Measurements from ENCODE around the gene STRN3. TPM values are rescaled to one million over a fixed set of nuclear protein-coding genes. Genes with fewer than 3 reads are reported as not detected.
"Not testable (repeated sequence)": the region's sequence is repeated elsewhere in the genome, so short reads cannot be mapped to it uniquely, and the experiment has no call there.

Gene STRN3, protein sequence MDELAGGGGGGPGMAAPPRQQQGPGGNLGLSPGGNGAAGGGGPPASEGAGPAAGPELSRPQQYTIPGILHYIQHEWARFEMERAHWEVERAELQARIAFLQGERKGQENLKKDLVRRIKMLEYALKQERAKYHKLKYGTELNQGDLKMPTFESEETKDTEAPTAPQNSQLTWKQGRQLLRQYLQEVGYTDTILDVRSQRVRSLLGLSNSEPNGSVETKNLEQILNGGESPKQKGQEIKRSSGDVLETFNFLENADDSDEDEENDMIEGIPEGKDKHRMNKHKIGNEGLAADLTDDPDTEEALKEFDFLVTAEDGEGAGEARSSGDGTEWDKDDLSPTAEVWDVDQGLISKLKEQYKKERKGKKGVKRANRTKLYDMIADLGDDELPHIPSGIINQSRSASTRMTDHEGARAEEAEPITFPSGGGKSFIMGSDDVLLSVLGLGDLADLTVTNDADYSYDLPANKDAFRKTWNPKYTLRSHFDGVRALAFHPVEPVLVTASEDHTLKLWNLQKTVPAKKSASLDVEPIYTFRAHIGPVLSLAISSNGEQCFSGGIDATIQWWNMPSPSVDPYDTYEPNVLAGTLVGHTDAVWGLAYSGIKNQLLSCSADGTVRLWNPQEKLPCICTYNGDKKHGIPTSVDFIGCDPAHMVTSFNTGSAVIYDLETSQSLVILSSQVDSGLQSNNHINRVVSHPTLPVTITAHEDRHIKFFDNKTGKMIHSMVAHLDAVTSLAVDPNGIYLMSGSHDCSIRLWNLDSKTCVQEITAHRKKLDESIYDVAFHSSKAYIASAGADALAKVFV
- 23.9 TPM for polyA plus RNA-seq (2013, experiment 1 of 2; ENCODE audit: insufficient read length)
- 32.3 TPM for polyA plus RNA-seq (2013, experiment 2 of 2; ENCODE audit: insufficient read length)

DNA sequence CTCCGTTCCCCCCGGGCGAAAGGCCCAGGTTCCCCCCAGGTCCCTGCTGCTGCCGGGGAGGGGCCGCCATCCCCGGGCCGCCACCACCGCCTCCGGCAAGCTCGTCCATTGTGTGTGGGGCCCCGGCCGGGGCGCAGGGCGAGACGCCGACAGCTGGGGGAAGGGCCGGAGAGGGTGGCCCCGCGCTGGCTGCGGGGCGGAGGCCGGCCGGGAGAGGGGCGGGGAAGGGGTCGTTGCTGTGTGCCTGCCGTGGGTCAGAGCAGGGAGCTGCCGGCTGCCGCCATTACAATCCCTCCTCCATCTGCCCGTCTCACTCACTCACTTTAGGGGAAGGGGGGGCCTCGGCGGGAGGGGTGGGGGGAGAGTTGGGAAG, at the start of gene STRN3:
STRN3 (minus strand) TSS at position 303 of the 373 bp plus-strand sequence; CDS start at position 109, 194 bp downstream.
- no peak for DNase-seq

DNA sequence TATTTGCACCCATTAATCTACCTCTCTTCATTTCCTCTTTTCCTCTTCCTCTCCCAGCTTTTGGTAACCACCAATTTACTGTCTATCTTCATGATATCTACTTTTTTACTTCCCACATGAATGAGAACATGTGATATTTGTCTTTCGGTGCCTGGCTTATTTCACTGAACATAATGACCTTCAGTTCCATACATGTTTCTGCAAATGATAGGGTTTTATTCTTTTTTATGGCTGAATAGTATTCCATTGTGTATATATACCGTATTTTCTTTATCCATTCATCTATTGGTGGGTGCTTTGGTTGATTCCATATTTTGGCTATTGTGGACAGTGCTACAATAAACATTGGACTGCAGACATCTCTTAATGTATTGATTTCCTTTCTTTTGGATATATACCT, 49.0 kb upstream of the STRN3 start:
- no peak for DNase-seq

DNA sequence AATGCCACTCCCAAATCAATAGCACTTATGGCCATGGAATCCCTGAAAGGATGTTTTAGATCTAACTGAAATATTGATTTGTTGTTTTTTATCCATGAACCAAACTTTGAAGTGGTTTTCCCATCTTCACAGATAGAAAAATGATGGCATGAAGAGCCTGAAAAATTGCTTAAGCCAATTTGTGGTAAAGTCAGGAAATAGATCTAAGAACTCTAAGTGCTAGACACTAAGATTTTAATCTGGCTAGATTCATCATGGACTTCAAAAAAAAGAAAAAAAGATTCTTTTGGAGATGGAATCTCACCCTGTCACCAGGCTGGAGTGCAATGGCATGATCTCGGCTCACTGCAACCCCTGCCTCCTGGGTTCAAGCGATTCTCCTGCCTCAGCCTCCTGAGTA, 45.0 kb upstream of the STRN3 start:
- no peak for DNase-seq

DNA sequence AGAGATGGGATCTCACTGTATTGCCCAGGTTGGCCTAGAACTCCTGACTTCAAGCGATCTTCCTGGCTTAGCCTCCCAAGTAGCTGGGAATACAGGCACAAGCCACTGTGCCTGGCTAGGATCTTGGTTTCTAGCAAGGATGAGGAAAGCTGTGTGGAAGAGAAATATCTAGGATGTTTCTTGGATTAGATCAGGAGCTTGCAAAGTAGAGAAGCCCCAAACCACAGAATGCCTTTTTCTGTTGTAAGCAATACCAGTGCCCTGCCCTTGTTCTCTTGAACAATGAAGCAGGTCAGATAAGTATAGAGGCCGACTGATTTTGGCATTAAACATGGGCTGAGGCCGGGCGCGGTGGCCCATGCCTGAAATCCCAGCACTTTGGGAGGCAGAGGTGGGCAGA, 44.3 kb upstream of the STRN3 start:
- DNase-seq = peak; percentile 90

DNA sequence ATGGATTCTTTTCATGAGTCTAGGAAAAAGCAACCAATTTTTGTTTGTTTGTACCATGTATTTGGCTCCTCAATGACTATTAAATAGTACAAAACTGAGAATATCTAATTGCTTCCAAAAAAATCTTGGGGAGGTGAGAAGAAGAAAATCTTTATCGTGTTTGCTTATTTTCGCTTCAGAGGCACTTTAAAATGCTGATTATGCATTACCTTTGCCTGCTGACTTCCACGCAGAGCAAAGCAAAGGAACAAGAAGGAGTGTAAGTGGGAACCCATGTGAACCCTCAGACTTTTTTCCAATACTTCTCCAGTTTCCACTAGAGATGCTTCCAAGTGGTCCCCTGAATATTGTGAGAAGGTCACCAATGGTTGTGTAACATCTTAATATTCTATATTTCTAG, 43.2 kb upstream of the STRN3 start:
- DNase-seq = no peak

DNA sequence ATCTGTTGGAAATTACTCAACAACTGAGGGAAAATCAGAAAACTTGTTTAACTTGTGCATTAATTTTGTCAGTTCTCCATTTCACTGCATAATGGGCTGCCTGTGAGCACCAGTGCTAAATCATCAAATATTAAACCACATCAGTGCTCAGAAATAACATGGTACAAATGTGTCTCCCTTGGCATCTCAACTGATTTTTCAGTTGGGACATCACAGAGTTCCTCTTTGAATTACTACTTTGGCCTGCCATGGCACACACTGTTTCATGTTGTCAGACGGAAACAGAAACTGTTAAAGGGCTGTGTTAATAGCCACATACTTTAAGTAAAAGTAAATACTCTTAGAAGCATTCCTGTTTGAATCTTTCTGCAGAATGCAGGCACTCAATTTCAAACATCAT, 42.1 kb upstream of the STRN3 start:
- DNase-seq = no peak

DNA sequence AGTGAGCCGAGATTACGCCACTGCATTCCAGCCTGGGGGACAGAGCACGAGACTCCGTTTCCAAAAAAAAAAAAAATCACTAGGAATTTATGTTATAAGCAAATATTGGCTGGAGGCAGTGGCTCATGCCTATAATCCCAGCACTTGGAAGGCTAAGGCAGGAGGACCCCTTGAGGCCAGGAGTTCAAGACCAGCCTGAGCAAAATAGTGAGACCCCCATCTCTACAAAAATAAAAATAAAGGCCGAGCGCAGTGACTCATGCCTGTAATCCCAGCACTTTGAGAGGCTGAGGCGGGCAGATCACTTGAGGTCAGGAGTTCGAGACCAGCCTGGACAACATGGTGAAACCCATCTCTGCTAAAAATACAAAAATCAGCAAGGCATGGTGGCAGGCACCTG, 36.7 kb upstream of the STRN3 start:
- DNase-seq = not testable (repeated sequence)

DNA sequence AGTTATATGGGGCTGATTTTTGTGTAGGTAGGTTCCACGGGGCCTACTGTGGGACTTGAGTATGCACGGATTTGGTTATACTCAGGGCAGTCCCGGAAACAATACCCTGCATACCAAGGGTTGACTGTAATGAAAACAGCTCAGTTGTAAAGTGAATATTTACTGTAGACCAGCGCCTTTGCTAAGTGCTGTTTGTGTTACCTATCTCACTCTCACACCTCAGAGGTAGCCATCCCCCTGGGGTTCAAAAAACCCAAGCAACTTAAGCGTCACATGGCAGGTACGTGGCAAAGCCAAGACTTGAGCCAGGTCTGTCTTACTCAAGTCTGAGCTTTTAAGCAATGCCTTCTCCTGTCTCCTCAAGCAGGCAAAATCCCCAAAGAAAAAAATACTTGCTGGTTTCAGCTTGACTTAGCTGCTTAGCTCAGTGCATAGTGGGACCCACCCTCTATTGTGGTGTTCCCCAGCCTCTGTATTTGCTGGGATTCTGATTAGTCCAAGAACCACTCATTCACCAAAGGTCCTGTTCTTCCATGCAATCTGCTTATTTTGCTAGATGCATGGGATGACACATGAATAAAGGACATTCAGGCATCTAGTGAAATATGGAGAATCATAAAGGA, 34.2 kb upstream of the STRN3 start:
- DNase-seq = no peak

DNA sequence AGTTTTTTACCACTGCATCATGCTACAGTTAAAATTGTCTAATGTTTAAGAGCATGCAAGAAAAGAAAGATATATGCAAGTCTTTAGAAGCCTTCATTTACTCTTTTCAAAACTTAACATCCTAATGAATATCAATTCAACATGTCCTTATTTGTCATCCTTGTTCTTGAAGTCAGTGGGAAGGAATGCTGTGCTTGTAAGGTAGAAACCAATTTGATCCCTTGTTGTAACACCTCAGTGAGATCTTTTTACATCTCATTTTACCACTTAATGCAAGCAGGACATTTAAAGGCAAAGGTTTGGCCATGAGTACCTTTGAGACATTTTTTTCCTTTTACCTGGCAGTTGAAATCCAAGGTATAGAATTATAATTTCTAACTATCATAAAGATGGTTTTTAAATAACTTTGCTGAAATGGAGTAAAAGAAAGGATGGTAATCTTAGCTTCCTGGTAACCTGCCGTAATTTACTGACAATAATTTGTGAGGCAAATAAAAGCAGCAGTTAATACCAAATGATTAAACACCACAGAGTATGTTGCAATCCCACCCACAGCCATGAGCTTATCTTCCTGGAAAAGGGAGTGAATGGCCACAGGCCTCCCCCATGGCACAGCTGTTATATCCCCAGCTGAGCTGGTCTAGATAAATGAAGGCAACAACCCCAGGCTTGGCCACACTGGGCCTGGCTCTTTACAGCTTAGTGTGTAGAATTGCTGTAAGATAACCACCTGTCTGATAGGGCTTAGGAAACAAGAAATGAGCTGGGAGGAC, 33.2 kb upstream of the STRN3 start:
- DNase-seq = peak; percentile 30

DNA sequence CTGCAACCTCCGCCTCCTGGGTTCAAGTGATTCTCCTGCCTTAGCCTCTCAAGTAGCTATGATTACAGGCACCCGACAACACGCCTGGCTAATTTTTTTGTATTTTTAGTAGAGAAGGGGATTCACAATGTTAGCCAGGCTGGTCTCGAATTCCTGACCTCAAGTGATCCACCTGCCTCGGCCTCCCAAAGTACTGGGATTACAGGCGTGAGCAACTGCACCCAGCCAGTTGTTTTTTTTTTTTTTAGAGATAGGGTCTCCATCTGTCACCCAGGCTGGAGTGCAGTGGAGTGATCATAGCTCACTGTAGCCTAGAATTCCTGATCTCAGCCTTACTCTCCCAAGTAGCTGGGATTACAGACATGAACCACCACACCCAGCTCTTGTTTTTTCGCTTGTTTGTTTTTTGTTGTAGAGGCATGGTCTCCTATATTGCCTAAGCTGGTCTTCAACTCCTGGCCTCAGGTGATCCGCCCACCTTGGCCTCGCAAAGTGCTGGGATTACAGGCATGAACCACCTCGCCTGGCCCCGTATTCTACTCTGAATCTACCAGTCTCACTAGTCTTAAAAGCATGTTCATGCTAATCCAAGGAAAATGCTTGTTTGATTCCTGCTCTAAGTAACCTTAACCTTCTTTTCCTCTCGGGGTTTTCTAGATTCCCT, 31.7 kb upstream of the STRN3 start:
- DNase-seq = no peak

DNA sequence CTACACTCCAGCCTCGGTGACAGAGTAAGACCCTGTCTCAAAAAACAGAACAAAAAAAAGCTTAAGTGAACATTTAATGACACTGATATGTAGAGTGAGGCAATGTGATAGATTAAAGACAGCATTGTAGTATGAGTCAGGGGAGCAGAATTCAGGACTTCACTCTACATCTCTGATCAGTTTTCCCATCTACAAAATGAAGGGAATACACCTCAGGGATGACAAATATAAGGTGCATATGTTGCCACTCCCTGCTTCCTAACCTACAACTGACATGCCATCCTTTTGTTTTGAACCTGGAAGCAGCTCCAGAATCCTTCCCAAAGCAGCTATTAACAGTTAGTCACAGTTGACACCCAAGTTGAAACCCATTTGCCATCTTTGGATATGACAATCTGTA, 30.9 kb upstream of the STRN3 start:
- no peak for DNase-seq

DNA sequence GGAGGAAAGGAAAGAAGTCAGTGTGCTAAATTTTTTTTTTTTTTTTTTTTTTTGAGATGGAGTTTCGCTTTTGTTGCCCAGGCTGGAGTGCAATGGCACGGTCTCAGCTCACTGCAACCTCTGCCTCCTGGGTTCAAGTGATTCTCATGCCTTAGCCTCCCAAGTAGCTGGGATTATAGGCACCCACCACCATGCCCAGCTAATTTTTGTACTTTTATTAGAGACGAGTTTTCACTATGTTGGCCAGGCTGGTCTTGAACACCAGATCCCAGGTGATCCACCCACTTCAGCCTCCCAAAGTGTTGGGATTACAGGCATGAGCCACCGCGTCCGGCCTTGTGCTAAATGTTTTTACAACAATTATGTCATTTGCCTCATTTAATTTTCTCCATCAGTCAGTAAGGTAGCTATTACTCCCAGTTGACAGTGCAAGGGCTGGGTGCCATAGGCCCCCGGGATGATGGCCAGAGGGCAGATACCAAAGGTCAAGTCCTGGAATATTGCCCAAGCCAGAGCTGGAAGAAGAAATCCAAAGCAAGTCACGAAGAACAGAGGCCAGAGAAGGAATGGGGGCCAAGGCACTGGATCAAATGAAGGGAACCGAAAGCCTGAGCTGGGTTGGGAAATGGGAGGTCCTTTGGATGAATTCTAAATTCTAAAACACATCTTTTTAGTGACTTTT, 26.9 kb upstream of the STRN3 start:
- DNase-seq = not testable (repeated sequence)

DNA sequence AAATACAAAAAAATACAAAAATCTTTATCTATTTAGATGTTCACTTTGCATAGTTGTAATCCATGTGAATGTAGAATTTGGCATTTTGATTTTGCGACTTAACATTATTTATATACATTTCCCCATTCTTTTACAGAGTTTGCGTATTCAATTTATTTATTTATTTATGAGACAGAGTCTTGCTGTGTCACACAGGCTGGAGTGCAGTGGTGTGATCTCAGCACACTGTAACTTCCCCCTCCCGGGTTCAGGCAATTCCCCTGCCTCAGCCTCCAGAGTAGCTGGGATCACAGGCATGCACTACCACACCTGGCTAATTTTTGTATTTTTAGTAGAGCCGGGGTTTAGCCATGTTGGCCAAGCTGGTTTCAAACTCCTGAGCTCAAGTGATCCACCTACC, 25.3 kb upstream of the STRN3 start:
- DNase-seq = no peak

DNA sequence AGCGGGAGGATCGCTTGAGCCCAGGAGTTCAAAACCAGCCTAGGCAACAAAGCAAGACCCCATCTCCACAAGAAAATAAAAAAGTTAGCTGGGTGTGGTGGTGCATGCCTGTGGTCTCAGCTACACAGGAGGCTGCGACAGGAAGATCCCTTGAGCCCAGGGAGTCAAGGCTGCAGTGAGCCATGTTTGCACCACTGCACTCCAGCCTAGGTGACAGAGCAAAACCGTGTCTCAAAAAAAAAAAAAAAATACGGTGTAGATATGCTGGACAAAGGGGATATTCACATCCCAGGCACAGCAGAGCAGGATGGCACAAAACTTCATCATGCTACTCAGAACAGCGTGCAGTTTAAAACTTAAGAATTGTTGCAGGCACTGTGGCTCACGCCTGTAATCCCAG, 24.8 kb upstream of the STRN3 start:
- DNase-seq = no peak

DNA sequence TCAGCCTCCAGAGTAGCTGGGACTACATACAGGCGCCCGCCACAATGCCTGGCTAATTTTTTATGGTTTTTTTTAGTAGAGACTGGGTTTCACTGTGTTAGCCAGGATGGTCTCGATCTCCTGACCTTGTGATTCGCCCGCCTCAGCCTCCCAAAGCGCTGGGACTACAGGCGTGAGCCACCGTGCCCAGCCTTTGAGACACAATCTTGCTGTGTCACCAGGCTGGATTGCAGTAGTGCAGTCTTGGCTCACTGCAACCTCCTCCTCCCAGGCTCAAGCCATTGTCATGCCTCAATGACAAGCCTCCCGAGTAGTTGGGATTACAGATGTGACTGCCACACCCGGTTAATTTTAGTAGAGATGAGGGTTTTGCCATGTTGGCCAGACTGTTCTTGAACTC, 21.3 kb upstream of the STRN3 start:
- DNase-seq = no peak

DNA sequence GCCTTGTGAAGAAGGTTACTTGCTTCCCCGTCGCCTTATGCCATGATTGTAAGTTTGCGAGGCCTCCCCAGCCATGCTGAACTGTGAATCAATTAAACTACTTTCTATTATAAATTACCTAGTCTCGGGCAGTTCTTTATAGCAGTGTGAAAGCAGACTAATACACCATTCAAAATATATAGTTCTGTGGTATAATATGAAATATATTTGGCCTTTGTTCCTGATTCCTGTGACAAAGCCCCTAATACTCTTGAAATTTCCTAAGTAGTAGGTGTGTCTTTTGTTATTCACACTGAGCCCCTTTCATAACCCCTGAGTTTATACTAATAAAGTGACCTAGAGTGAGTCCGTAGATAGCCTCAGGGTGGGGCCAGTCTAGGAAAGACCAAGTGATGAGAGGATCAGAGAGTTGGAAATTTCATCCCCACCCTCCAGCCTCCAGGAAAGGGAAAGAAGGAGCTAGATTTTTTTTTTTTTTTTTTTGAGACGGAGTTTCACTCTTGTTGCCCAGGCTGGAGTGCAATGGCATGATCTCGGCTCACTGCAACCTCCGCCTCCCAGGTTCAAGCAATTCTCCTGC, 19.4 kb upstream of the STRN3 start:
- DNase-seq = no peak

DNA sequence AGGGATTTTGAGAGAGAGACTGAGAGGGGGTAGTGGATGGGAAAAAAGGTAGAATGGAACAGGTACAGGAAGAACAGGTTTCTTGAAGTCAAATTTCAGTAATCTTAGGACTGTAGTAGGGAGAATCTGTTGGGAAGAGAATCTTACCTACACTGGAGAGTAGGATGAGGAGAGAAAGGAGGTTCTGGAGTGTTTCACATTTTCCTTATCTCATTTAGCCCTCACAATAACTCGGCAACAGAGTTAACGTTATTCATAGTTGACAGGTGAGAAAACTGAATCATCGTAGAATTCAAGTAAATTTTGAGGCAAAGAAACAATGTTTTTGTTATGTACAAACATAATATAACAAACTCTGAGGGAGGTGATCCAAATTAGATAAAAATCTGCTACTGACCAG, 17.2 kb upstream of the STRN3 start:
- DNase-seq = no peak

DNA sequence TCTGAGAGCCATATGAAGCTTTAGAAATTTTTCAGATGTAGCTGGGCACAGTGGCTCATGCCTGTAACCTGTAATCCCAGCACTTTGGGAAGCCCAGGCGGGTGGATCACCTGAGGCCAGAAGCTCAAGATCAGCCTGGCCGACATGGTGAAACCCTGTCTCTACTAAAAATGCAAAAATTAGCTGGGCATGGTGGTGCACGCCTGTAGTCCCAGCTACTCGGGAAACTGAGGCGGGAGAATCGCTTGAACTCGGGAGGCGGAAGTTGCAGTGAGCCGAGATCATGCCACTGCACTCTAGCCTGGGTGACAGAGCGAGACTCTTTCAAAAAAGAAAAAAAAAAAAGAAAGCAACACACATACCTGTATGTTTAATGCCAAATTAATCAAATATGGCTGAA, 16.7 kb upstream of the STRN3 start:
- not testable (repeated sequence) for DNase-seq

DNA sequence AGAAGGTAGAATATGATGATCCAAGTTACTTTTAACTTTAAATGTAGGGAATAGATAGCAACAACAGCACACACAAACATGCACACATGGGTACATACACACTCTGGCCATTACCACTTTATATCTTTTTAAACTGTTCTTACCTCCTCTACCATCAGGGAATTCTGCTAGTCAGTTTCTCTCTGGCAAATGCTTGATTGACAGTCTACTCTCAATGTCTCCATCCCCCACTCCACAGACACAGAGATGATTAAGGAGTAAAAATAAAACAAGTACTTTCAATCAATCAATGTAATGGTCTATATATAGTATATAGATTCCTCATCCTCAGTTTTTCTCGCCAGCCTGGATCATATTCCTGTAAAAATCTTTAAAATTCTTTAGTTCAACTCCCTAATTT, 16.1 kb upstream of the STRN3 start:
- no peak for DNase-seq

DNA sequence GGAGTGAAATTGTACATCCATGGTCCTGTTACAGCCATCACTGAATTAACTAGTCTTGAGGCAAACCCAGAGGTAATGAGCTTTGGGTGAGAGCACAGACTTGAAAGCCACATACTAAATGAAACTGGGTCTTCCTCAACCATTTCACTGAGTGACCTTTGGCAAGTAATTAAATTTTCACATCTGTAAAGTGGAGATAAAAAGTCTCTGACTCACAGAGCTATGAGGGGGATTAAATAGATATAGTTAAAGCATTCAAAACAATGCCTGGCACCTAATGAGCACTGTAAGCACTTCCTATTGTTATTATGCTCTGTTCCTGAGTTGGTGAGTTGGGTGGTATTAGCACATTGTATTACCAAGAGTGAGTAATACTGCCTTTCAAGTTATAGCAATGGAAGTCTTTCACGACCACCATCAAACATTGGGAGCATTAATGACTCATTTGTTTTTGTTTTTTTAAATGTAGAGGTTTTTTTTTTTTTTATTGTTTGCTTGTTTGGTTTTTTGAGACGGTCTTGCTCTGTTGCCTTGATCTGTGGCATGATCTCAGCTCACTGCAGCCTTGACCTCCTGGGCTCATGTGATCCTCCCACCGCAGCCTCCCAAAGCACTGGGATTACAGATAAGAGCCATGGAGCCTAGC, 12.5 kb upstream of the STRN3 start:
- DNase-seq = no peak
